ENCODE results near the gene GDF10.

- TF ChIP-seq, protein P1, sequence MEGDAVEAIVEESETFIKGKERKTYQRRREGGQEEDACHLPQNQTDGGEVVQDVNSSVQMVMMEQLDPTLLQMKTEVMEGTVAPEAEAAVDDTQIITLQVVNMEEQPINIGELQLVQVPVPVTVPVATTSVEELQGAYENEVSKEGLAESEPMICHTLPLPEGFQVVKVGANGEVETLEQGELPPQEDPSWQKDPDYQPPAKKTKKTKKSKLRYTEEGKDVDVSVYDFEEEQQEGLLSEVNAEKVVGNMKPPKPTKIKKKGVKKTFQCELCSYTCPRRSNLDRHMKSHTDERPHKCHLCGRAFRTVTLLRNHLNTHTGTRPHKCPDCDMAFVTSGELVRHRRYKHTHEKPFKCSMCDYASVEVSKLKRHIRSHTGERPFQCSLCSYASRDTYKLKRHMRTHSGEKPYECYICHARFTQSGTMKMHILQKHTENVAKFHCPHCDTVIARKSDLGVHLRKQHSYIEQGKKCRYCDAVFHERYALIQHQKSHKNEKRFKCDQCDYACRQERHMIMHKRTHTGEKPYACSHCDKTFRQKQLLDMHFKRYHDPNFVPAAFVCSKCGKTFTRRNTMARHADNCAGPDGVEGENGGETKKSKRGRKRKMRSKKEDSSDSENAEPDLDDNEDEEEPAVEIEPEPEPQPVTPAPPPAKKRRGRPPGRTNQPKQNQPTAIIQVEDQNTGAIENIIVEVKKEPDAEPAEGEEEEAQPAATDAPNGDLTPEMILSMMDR (conservative IDR thresholded peaks at IDR 0.05; ENCODE audit: low read length), result no peak
- no peak for TF ChIP-seq EZH2phosphoT487 (IDR thresholded peaks at IDR 0.05; ENCODE audit: borderline replicate concordance)
Measured at GRCh38 chr10:47256751-47257336, 43.2 kb upstream of the GDF10 start.
